Panc1 (cell line): ENCODE data around the gene GNAI3. TPM values are rescaled to one million over a fixed set of nuclear protein-coding genes. Genes with fewer than 3 reads are reported as not detected.

Experiments used
- ATAC-seq: fragments of 200-7000 bp; cut with Tn5 transposase; 2 replicates; pipeline ENCODE4 v1.9.1; 2020; ENCODE audit warnings: mild to moderate bottlenecking, moderate library complexity
- BruUV-seq: library from RNA; stranded (reverse); fragments of 400-500 nt; replicated peaks from 2 replicates; lab custom pipeline; 2021; lab: Mats Ljungman, UMichigan
- CTCF ChIA-PET: fragments of 300-600 bp; sonication (Branson Sonifier 250); formaldehyde crosslinking; loops from one replicate; lab custom pipeline; 2022; ENCODE audit warnings: antibody characterized with exemption; lab: Charles Lee
- POLR2A ChIA-PET: fragments of 300-600 bp; sonication (Branson Sonifier 250); formaldehyde crosslinking; loops from one replicate; lab custom pipeline; 2022; ENCODE audit warnings: antibody characterized with exemption; lab: Charles Lee
- DNase-seq: peaks from one replicate; pipeline ENCODE4 v3.0.0-alpha.2; 2010; ENCODE audit warnings: low read depth, low spot score
- H3K27ac ChIP-seq: 2 replicates; pipeline ENCODE4 v1.5.1; 2011; ENCODE audit warnings: mild to moderate bottlenecking, low read length, inconsistent platforms
- H3K27me3 ChIP-seq: fragments of 200-500 bp; sonication (Bioruptor generic); 2 replicates; pipeline ENCODE4 v1.6.0; 2014; ENCODE audit warnings: low read length, inconsistent platforms; ENCODE audit not compliant: control insufficient read depth, insufficient read depth
- H3K36me3 ChIP-seq: fragments of 200-500 bp; sonication (Bioruptor generic); 2 replicates; pipeline ENCODE4 v1.5.1; 2014; ENCODE audit warnings: inconsistent platforms, mild to moderate bottlenecking, low read length, moderate library complexity; ENCODE audit not compliant: control insufficient read depth, insufficient read depth
- H3K4me1 ChIP-seq: 2 replicates; pipeline ENCODE4 v1.5.1; 2011; ENCODE audit warnings: inconsistent platforms, mild to moderate bottlenecking, low read length, moderate library complexity; ENCODE audit not compliant: control insufficient read depth, insufficient read depth
- H3K4me3 ChIP-seq, 2 experiments: 2 replicates each; pipeline ENCODE4 v1.5.1; 2011 to 2012; ENCODE audit warnings: low read depth in 2 of 2, low read length in 2 of 2, mild to moderate bottlenecking in 2 of 2, inconsistent platforms in 1 of 2, moderate library complexity in 1 of 2
- H3K9me3 ChIP-seq: fragments of 200-500 bp; sonication (Bioruptor generic); 2 replicates; pipeline ENCODE4 v1.5.1; 2014; ENCODE audit warnings: low read depth, mild to moderate bottlenecking, inconsistent platforms, low read length, moderate library complexity; ENCODE audit not compliant: control insufficient read depth, insufficient read depth
- POLR2AphosphoS5 ChIP-seq: IDR thresholded peaks from 2 replicates; pipeline ENCODE4 v1.6.1; 2012; ENCODE audit warnings: mild to moderate bottlenecking, low read depth, low read length, moderate library complexity
- SIN3A ChIP-seq: IDR thresholded peaks from 2 replicates; pipeline ENCODE4 v1.6.1; 2012; ENCODE audit warnings: low read depth, mild to moderate bottlenecking, low read length, moderate library complexity, borderline replicate concordance; ENCODE audit not compliant: insufficient read depth
- TCF7L2 ChIP-seq: IDR thresholded peaks from 2 replicates; pipeline ENCODE4 v1.6.1; 2011; ENCODE audit warnings: mild to moderate bottlenecking, low read depth, low read length, inconsistent platforms
- in situ Hi-C: cut with HindIII; loops from 2 replicates; pipeline ENCODE4 v1.10.0; 2016; ENCODE audit warnings: low sequenced_read_pairs, low pct_unique_long_range_greater_than_20kb
- intact Hi-C: fragments of 100-400 bp; cut with micrococcal nuclease; formaldehyde crosslinking; loops from one replicate; pipeline ENCODE4 v1.10.0; 2022; ENCODE audit not compliant: unreplicated experiment
- total RNA-seq: library from RNA; stranded (reverse); gene quantifications from one replicate; pipeline ENCODE4 v1.2.1, GENCODE V29; 2021; ENCODE audit not compliant: unreplicated experiment
- TF ChIP-seq, protein P1 (sequence below): fragments of 450-650 bp; IDR thresholded peaks from 2 replicates; pipeline ENCODE4 v1.5.1; 2017; ENCODE audit warnings: mild to moderate bottlenecking
- TF ChIP-seq, protein P2 (sequence below), 2 experiments: IDR thresholded peaks; 2 replicates each; pipeline ENCODE4 v1.6.1; 2011 to 2012; ENCODE audit warnings: low read depth in 2 of 2, control low read depth in 1 of 2, low read length in 1 of 2, mild to moderate bottlenecking in 1 of 2, moderate library complexity in 1 of 2; ENCODE audit not compliant: insufficient read depth in 1 of 2

Gene GNAI3
- total RNA-seq, 1 experiment from 2014 or later: 6.4 TPM

DNA sequence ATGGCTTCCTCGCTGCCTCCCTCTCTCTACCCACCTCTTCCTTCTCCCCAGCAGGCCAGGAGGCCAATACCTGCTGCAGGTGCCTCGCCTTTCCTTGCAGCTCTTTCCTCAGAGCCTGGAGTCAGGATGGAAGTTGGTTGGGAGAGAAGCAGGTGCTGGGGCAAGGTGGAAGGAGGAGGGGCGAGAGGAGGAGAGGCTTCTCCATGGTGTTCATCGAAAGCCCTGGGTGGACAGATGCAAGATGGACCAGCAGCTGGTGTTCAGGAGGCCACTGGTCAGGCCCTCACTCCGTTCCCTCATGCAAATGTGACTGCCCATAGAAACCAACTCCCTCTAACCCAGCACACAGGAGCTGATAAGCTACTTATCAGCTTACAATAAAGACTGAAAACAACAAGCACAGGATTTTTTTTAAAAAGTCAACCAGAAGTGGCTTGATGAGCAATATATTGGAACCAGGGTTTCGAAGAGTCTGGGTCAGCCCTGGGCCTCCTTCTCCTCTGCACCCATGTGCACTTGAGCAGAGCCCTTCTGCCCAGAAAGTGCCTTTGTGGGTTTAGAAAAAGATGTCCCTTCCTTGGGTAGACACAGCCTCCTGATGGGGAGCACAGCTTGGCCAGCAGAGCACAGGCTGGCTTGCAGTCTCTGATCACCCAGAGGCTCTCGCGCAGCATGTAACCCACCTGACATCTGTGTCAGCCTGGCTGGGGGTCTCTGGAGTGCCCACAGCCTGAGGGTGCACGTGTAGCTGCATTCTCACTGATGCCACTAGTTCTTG, 90.8 kb downstream of the GNAI3 start:
- no peaks in the 10 kb centered on the region for H3K36me3 ChIP-seq
- H3K4me3 ChIP-seq: no peak overlapping the region
- H3K4me1 ChIP-seq: peaks cover 3% of the 10 kb centered on the region
- in situ Hi-C loops (no loop called here), intact Hi-C loops (no loop called here)
- CTCF ChIA-PET: interaction anchor here (0.7 to 1.7 kb wide), 6 partner anchors 9 to 137 kb away, joined by 4 to 17 read pairs (median 6); no protein-coding TSS in a partner anchor
- no peak overlapping the region for H3K27ac ChIP-seq
- DNase-seq (no peak), ATAC-seq (no peak)
- POLR2A ChIA-PET: no interaction called here
- H3K27me3 ChIP-seq: no peaks in the 10 kb centered on the region
- H3K9me3 ChIP-seq: no peaks in the 10 kb centered on the region
- no peak for TF ChIP-seq SIN3A
- TF ChIP-seq, protein P1, sequence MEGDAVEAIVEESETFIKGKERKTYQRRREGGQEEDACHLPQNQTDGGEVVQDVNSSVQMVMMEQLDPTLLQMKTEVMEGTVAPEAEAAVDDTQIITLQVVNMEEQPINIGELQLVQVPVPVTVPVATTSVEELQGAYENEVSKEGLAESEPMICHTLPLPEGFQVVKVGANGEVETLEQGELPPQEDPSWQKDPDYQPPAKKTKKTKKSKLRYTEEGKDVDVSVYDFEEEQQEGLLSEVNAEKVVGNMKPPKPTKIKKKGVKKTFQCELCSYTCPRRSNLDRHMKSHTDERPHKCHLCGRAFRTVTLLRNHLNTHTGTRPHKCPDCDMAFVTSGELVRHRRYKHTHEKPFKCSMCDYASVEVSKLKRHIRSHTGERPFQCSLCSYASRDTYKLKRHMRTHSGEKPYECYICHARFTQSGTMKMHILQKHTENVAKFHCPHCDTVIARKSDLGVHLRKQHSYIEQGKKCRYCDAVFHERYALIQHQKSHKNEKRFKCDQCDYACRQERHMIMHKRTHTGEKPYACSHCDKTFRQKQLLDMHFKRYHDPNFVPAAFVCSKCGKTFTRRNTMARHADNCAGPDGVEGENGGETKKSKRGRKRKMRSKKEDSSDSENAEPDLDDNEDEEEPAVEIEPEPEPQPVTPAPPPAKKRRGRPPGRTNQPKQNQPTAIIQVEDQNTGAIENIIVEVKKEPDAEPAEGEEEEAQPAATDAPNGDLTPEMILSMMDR: no peak
- TF ChIP-seq TCF7L2: no peak
- TF ChIP-seq, protein P2, sequence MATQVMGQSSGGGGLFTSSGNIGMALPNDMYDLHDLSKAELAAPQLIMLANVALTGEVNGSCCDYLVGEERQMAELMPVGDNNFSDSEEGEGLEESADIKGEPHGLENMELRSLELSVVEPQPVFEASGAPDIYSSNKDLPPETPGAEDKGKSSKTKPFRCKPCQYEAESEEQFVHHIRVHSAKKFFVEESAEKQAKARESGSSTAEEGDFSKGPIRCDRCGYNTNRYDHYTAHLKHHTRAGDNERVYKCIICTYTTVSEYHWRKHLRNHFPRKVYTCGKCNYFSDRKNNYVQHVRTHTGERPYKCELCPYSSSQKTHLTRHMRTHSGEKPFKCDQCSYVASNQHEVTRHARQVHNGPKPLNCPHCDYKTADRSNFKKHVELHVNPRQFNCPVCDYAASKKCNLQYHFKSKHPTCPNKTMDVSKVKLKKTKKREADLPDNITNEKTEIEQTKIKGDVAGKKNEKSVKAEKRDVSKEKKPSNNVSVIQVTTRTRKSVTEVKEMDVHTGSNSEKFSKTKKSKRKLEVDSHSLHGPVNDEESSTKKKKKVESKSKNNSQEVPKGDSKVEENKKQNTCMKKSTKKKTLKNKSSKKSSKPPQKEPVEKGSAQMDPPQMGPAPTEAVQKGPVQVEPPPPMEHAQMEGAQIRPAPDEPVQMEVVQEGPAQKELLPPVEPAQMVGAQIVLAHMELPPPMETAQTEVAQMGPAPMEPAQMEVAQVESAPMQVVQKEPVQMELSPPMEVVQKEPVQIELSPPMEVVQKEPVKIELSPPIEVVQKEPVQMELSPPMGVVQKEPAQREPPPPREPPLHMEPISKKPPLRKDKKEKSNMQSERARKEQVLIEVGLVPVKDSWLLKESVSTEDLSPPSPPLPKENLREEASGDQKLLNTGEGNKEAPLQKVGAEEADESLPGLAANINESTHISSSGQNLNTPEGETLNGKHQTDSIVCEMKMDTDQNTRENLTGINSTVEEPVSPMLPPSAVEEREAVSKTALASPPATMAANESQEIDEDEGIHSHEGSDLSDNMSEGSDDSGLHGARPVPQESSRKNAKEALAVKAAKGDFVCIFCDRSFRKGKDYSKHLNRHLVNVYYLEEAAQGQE (IDR thresholded peaks at IDR 0.05; ENCODE audit: insufficient read depth in 1 of 2, low read depth in 2 of 2, low read length in 1 of 2): no peak
- TF ChIP-seq POLR2AphosphoS5: no peak
- BruUV-seq: no TSS peak

DNA sequence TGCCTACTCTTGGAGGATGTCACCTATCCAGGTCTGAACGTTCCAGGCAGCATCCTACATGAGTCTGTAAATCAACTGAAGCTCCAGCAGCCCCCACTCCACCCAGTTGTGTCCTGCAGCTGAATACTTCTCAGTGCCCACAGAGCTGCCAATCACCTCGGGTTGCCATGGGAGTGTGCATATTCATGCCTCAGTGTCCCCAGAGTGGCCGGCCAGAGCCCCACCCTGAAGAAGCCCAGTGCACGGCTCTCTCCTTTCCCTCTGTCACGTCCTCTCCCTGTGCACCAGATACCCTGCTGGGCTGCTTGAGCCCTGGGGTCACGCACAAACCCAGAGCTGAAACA, 91.4 kb downstream of the GNAI3 start:
- TF ChIP-seq SIN3A (no peak), TCF7L2 (no peak), POLR2AphosphoS5 (no peak)
- TF ChIP-seq, protein P1: no peak
- TF ChIP-seq, protein P2 (IDR thresholded peaks at IDR 0.05; ENCODE audit: insufficient read depth in 1 of 2, low read depth in 2 of 2, low read length in 1 of 2): no peak
- H3K4me3 ChIP-seq: no peak overlapping the region
- in situ Hi-C loops (no loop called here), intact Hi-C loops (loop anchor here (5.0 kb wide), 1 partner anchor 342 kb away; the partner anchor contains the start of gene AHCYL1)
- no peak for DNase-seq
- no peaks in the 10 kb centered on the region for H3K27me3 ChIP-seq
- no peaks in the 10 kb centered on the region for H3K36me3 ChIP-seq
- no peak for ATAC-seq
- peaks cover 6% of the 10 kb centered on the region for H3K4me1 ChIP-seq
- H3K27ac ChIP-seq: no peak overlapping the region
- BruUV-seq: no TSS peak
- POLR2A ChIA-PET: interaction anchor here (0.9 kb wide), 1 partner anchor 28 kb away, joined by 3 read pairs; the partner anchor contains the start of gene GSTM2
- no peaks in the 10 kb centered on the region for H3K9me3 ChIP-seq
- CTCF ChIA-PET: interaction anchor here (0.6 to 2.6 kb wide), 9 partner anchors 9 to 344 kb away, joined by 3 to 18 read pairs (median 5); partner anchors contain the start of genes AHCYL1 and GNAI3
